ENCODE measurements around the gene ARL8A.

DNA sequence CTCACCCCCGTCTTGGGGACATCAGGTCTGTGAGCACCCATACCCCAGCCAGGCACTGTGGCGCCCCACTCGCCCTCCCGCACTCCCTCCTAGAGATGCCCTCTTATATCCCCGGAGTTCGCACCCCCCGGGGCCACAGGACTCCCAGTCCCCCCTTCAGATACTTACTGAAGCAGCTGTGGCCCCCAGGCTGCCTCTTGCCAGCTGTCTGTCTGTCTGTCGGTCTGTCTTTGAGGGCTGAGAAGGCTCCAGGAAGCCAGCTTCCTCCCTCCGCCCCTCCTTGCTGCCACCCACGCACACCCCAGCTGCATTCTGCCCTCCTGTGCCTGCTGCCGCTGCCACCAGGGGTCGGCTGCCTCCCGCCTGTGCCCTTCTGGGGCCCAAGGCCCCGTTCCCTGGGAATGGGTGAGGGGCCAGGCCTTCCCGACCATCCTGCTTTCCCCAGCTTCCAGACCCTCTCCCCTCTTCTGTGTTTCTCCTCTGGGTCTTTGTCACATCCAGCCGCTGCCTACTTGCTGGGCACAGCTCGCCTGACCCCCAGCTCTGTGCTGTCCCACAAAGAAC is 15.9 kb upstream of the ARL8A start, which contains the start of gene PTPN7:
- TF ChIP-seq, protein P1, sequence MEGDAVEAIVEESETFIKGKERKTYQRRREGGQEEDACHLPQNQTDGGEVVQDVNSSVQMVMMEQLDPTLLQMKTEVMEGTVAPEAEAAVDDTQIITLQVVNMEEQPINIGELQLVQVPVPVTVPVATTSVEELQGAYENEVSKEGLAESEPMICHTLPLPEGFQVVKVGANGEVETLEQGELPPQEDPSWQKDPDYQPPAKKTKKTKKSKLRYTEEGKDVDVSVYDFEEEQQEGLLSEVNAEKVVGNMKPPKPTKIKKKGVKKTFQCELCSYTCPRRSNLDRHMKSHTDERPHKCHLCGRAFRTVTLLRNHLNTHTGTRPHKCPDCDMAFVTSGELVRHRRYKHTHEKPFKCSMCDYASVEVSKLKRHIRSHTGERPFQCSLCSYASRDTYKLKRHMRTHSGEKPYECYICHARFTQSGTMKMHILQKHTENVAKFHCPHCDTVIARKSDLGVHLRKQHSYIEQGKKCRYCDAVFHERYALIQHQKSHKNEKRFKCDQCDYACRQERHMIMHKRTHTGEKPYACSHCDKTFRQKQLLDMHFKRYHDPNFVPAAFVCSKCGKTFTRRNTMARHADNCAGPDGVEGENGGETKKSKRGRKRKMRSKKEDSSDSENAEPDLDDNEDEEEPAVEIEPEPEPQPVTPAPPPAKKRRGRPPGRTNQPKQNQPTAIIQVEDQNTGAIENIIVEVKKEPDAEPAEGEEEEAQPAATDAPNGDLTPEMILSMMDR (IDR thresholded peaks at IDR 0.05; ENCODE audit: low read length), result peak; percentile 92
- no peak for TF ChIP-seq EZH2phosphoT487 (IDR thresholded peaks at IDR 0.05; ENCODE audit: low read length)
